Measurements from ENCODE around the gene MRPL21. TPM values are rescaled to one million over a fixed set of nuclear protein-coding genes. Genes with fewer than 3 reads are reported as not detected.

MRPL21 gene
- polyA plus RNA-seq, 1 donor (not counting 4 experiments of a cell fraction or from before 2014, with no cell fraction given): 120 TPM

DNA sequence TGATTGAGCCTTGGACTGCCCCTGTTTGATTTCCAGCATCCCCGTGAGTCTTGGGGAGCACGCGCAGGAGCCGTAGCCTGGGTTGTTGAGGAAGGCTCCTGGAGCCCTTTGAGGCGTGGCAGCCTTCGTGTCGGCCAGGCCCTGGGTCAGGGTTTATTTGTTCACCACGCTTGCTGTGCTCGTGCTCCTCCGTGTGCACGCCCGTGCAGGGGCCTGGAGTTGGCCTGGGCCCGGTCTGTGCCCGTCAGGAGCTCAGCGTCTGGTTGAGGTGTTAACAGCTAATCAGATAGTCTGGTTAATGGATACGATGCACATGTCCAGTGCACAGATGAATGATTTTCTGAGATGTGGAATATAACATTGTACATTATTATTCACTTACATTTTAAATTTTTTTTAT, 8.1 kb upstream of the MRPL21 start:
- Histone ChIP-seq H3K4me3 (ENCODE audit: control insufficient read depth in 2 of 3, extremely low read depth in 1 of 3, insufficient read depth in 2 of 3, low read depth in 1 of 3, low read length in 3 of 3) (no peak overlapping the region), H3K27ac (ENCODE audit: control insufficient read depth, insufficient read depth, low read length) (no peak overlapping the region), H3K9me1 (ENCODE audit: control insufficient read depth, extremely low read depth, insufficient read depth, low read length) (no peaks in the 10 kb centered on the region), H3K79me2 (ENCODE audit: control insufficient read depth, insufficient read depth, low read length) (no peaks in the 10 kb centered on the region), H4K20me1 (ENCODE audit: control insufficient read depth, extremely low read depth, insufficient read depth, low read length) (no peaks in the 10 kb centered on the region), H3K27me3 (ENCODE audit: control insufficient read depth, extremely low read depth, insufficient read depth, low read length) (no peaks in the 10 kb centered on the region), H3K4me1 (ENCODE audit: control insufficient read depth, extremely low read depth, insufficient read depth, low read length) (no peaks in the 10 kb centered on the region), H3K36me3 (ENCODE audit: control insufficient read depth in 2 of 2, extremely low read depth in 1 of 2, insufficient read depth in 2 of 2, low read length in 2 of 2) (peaks cover 23 to 33% of the 10 kb centered on the region in 2 experiments), H3K4me2 (ENCODE audit: control insufficient read depth, extremely low read depth, insufficient read depth, low read depth, low read length) (no peak overlapping the region), H3K9ac (ENCODE audit: control insufficient read depth, extremely low read depth, insufficient read depth, low read length) (no peak overlapping the region), H2AFZ (ENCODE audit: control insufficient read depth, low read length) (no peak overlapping the region), H3K9me3 (ENCODE audit: control insufficient read depth, low read depth, low read length) (no peaks in the 10 kb centered on the region)
- TF ChIP-seq EZH2 (IDR thresholded peaks at IDR 0.05; ENCODE audit: low read length): no peak
- TF ChIP-seq, protein P1, sequence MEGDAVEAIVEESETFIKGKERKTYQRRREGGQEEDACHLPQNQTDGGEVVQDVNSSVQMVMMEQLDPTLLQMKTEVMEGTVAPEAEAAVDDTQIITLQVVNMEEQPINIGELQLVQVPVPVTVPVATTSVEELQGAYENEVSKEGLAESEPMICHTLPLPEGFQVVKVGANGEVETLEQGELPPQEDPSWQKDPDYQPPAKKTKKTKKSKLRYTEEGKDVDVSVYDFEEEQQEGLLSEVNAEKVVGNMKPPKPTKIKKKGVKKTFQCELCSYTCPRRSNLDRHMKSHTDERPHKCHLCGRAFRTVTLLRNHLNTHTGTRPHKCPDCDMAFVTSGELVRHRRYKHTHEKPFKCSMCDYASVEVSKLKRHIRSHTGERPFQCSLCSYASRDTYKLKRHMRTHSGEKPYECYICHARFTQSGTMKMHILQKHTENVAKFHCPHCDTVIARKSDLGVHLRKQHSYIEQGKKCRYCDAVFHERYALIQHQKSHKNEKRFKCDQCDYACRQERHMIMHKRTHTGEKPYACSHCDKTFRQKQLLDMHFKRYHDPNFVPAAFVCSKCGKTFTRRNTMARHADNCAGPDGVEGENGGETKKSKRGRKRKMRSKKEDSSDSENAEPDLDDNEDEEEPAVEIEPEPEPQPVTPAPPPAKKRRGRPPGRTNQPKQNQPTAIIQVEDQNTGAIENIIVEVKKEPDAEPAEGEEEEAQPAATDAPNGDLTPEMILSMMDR (optimal IDR thresholded peaks at IDR 0.05 in 1 of 3, IDR thresholded peaks at IDR 0.05 in 1 of 3, conservative IDR thresholded peaks at IDR 0.05 in 1 of 3; ENCODE audit: extremely low read depth in 1 of 3, insufficient read depth in 2 of 3, low read length in 3 of 3): no peak
- DNase-seq (ENCODE audit: low read depth, low spot score) (no peak), FAIRE-seq (no peak)
- dilution Hi-C loops (cut with MboI; ENCODE audit: extremely low pct_ligation_motif_present, low sequenced_read_pairs): no loop called here

DNA sequence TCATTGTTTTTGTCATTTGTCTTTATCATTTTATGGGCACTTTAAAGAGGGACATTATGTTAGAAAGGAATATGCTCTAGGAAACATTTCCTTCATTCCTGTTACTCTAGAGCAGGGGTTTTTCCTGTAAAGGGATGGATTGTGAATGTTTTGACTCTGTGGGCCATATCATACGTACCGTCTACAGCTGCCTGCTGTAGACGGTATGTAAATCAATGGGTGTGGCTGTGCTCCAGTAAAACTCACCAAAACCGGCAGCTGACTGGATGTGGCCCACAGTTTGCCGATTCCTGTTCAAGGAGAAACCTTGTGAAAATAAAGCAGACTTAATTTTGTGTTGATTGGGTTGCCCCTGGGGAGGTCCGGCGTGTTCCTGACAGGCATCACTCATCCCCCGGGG, 7.3 kb upstream of the MRPL21 start:
- DNase-seq (ENCODE audit: low read depth, low spot score): no peak
- dilution Hi-C loops (cut with MboI; ENCODE audit: extremely low pct_ligation_motif_present, low sequenced_read_pairs): no loop called here
- H3K4me2 ChIP-seq (ENCODE audit: control insufficient read depth, extremely low read depth, insufficient read depth, low read depth, low read length): no peak overlapping the region
- H3K4me1 ChIP-seq (ENCODE audit: control insufficient read depth, extremely low read depth, insufficient read depth, low read length): peaks cover under 1% of the 10 kb centered on the region
- no peak overlapping the region for H3K4me3 ChIP-seq (ENCODE audit: control insufficient read depth in 2 of 3, extremely low read depth in 1 of 3, insufficient read depth in 2 of 3, low read depth in 1 of 3, low read length in 3 of 3)
- H3K9ac ChIP-seq (ENCODE audit: control insufficient read depth, extremely low read depth, insufficient read depth, low read length): no peak overlapping the region
- no peaks in the 10 kb centered on the region for H3K9me1 ChIP-seq (ENCODE audit: control insufficient read depth, extremely low read depth, insufficient read depth, low read length)
- peaks cover 3% of the 10 kb centered on the region for H3K79me2 ChIP-seq (ENCODE audit: control insufficient read depth, insufficient read depth, low read length)
- no peaks in the 10 kb centered on the region for H3K9me3 ChIP-seq (ENCODE audit: control insufficient read depth, low read depth, low read length)
- FAIRE-seq: no peak
- H4K20me1 ChIP-seq (ENCODE audit: control insufficient read depth, extremely low read depth, insufficient read depth, low read length): no peaks in the 10 kb centered on the region
- no peak for TF ChIP-seq EZH2 (IDR thresholded peaks at IDR 0.05; ENCODE audit: low read length)
- TF ChIP-seq, protein P1 (optimal IDR thresholded peaks at IDR 0.05 in 1 of 3, IDR thresholded peaks at IDR 0.05 in 1 of 3, conservative IDR thresholded peaks at IDR 0.05 in 1 of 3; ENCODE audit: extremely low read depth in 1 of 3, insufficient read depth in 2 of 3, low read length in 3 of 3): no peak
- no peak overlapping the region for H2AFZ ChIP-seq (ENCODE audit: control insufficient read depth, low read length)
- no peaks in the 10 kb centered on the region for H3K27me3 ChIP-seq (ENCODE audit: control insufficient read depth, extremely low read depth, insufficient read depth, low read length)
- no peak overlapping the region for H3K27ac ChIP-seq (ENCODE audit: control insufficient read depth, insufficient read depth, low read length)
- H3K36me3 ChIP-seq (ENCODE audit: control insufficient read depth in 2 of 2, extremely low read depth in 1 of 2, insufficient read depth in 2 of 2, low read length in 2 of 2): peaks cover 23 to 27% of the 10 kb centered on the region in 2 experiments

Measured in keratinocyte (primary cell).